GM12891 (cell line): ENCODE data around the gene UGT2A3.

ENCODE experiments used
- PAX5 ChIP-seq: IDR thresholded peaks from 2 replicates; pipeline ENCODE4 v1.6.1; 2011; ENCODE audit warnings: low read length, moderate library complexity, mild to moderate bottlenecking; ENCODE audit not compliant: insufficient read depth, severe bottlenecking
- POLR2A ChIP-seq: IDR thresholded peaks from 2 replicates; pipeline ENCODE4 v1.6.1; 2011; ENCODE audit warnings: low read depth, low read length, control low read depth
- POLR2AphosphoS5 ChIP-seq: IDR thresholded peaks from 2 replicates; pipeline ENCODE4 v1.6.1; 2011; ENCODE audit warnings: low read depth, low read length, control low read depth
- TAF1 ChIP-seq: IDR thresholded peaks from 2 replicates; pipeline ENCODE4 v1.6.1; 2011; ENCODE audit warnings: low read depth, low read length, control low read depth

DNA sequence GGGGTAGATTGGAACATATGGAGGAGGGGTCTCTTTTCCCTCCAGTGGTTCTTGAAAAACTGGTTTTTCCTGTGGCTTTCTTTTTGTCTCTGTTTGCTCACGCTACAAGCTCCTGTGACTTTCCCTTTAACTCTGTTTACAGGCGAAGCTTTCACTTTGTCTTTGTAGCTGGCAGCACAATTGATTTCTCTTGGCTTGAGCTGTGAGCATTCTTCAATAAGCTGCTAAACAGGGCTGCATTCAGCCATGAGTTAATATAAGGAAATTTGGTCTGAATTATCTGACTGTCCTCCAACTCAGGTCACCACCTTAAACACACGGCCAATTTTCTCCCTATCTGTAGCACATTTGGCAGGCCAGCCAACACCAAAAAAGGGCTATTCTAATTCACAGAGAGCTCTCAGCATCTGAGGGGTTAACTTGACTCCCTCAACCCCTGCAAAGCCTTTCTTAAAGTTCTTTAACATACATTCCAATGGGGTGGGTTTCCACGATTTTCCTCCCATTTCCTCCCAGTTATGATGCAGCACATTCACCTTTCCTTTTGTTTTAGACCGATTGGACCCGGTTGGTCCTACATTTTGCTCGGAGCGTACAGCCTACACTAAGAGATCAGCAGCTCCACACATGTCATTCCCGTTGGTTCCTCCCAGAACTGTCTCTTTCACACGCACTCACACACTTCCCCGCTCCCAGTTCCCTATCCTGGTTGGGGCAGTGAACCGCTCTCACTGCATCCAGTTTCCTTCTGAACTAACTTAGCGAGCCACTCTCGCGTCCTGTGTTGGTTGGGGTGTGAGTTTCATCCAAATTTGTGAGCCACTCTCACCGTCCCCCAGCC lies 45.4 kb downstream of the UGT2A3 start:
- TF ChIP-seq PAX5 (no peak), POLR2A (no peak), TAF1 (no peak), POLR2AphosphoS5 (no peak)
